GM12864 (cell line): ENCODE results near the gene HMGCL.

Experiments used
- DNase-seq: peaks from one replicate; pipeline ENCODE4 v3.0.0-alpha.2; 2011; ENCODE audit warnings: low read depth
- H3K4me3 ChIP-seq: 2 replicates; pipeline ENCODE4 v1.5.1; 2011; ENCODE audit warnings: mild to moderate bottlenecking, low read depth, low read length, control low read depth
- CTCF ChIP-seq: IDR thresholded peaks from 2 replicates; pipeline ENCODE4 v1.5.1; 2011; ENCODE audit warnings: low read depth, mild to moderate bottlenecking, moderate library complexity, low read length, control low read depth, inconsistent platforms; ENCODE audit errors: missing control alignments

Gene HMGCL

GRCh38 chr1:23768733-23769132 lies 56.5 kb downstream of the HMGCL start:
- no peak overlapping the region for H3K4me3 ChIP-seq
- no peak for DNase-seq
- no peak for TF ChIP-seq CTCF

- TF ChIP-seq CTCF = no peak
These were observed 62.1 kb downstream of the HMGCL start for GRCh38 chr1:23763041-23763577.

GRCh38 chr1:23759277-23759676 lies 66.0 kb downstream of the HMGCL start:
- no peak overlapping the region for H3K4me3 ChIP-seq
- TF ChIP-seq CTCF = no peak

More at GRCh38 chr1:23763041-23763577, 62.1 kb downstream of the HMGCL start:
- DNase-seq = no peak
- H3K4me3 ChIP-seq = no peak overlapping the region

GRCh38 chr1:23757812-23758211 lies 67.4 kb downstream of the HMGCL start:
- DNase-seq = no peak
- no peak overlapping the region for H3K4me3 ChIP-seq
- TF ChIP-seq CTCF = no peak

More at GRCh38 chr1:23759277-23759676, 66.0 kb downstream of the HMGCL start:
- DNase-seq = no peak

- no peak for DNase-seq
- no peak for TF ChIP-seq CTCF
- no peak overlapping the region for H3K4me3 ChIP-seq
These were observed 68.6 kb downstream of the HMGCL start for GRCh38 chr1:23756676-23757075.

GRCh38 chr1:23752909-23753308 lies 72.3 kb downstream of the HMGCL start:
- no peak for DNase-seq
- H3K4me3 ChIP-seq = no peak overlapping the region
- no peak for TF ChIP-seq CTCF
